Peyer's patch (tissue), 4 donors: ENCODE measurements around the gene BCL2L14.

ENCODE experiments used
- CTCF ChIP-seq, 6 experiments: fragments of 450-650 bp in 4 of 6; fragments of 200-600 bp in 2 of 6; sonication (generic) in 1 of 6; IDR thresholded peaks; one replicate each; pipeline ENCODE4 v1.5.1; 2017 to 2019; ENCODE audit warnings: antibody characterized with exemption in 6 of 6, mild to moderate bottlenecking in 3 of 6, moderate library complexity in 1 of 6
- POLR2A ChIP-seq, 2 donors: fragments of 450-650 bp; IDR thresholded peaks; one replicate each; pipeline ENCODE4 v1.5.1; 2017; ENCODE audit warnings: antibody characterized with exemption in 2 of 2, mild to moderate bottlenecking in 2 of 2, moderate library complexity in 2 of 2

- no peak for TF ChIP-seq CTCF (IDR thresholded peaks at IDR 0.05)
- TF ChIP-seq POLR2A (IDR thresholded peaks at IDR 0.05) = no peak
These were observed 41.1 kb upstream of the BCL2L14 start for GRCh38 chr12:12029653-12030052.
